H1 (cell line): ENCODE measurements around the gene UBA3. TPM values are rescaled to one million over a fixed set of nuclear protein-coding genes. Genes with fewer than 3 reads are reported as not detected.

ENCODE experiments used
- CTCF ChIA-PET: fragments of 300-600 bp; sonication (Branson Sonifier 250); formaldehyde crosslinking; loops from one replicate; lab custom pipeline; 2021; ENCODE audit not compliant: partially characterized antibody; lab: Charles Lee
- POLR2A ChIA-PET: fragments of 300-600 bp; sonication (Branson Sonifier 250); formaldehyde crosslinking; loops from one replicate; lab custom pipeline; 2021; ENCODE audit warnings: inconsistent platforms; ENCODE audit not compliant: partially characterized antibody; lab: Charles Lee
- DNase-seq, 2 experiments: peaks; one replicate each; pipeline versions ENCODE4 v3.0.0 to v3.0.0-alpha.2; 2010 to 2022; ENCODE audit warnings: low spot score in 2 of 2, low read depth in 1 of 2, mixed read lengths in 1 of 2
- FAIRE-seq: peaks from 2 replicates; lab custom pipeline; 2011; peaks lifted over from hg19 to GRCh38; lab: Jason Lieb, UNC
- H2AFZ ChIP-seq: 2 replicates; pipeline ENCODE4 v1.8.1; 2012; ENCODE audit warnings: low read length, inconsistent platforms
- H2AK5ac ChIP-seq: 2 replicates; pipeline ENCODE4 v1.6.1; 2013; ENCODE audit warnings: low read depth, low read length
- H2BK120ac ChIP-seq: replicated peaks from 2 replicates; pipeline ENCODE3; 2013; ENCODE audit warnings: low read depth, low read length, inconsistent platforms
- H2BK12ac ChIP-seq: 2 replicates; pipeline ENCODE4 v1.6.1; 2013; ENCODE audit warnings: low read depth, low read length
- H2BK15ac ChIP-seq: 2 replicates; pipeline ENCODE4 v1.6.1; 2013; ENCODE audit warnings: low read length
- H2BK20ac ChIP-seq: 2 replicates; pipeline ENCODE4 v1.6.1; 2013; ENCODE audit warnings: low read length
- H2BK5ac ChIP-seq: 2 replicates; pipeline ENCODE4 v1.6.1; 2013; ENCODE audit warnings: low read depth, low read length
- H3K14ac ChIP-seq: 2 replicates; pipeline ENCODE4 v1.6.1; 2013; ENCODE audit warnings: inconsistent platforms; ENCODE audit not compliant: insufficient read length
- H3K18ac ChIP-seq: 2 replicates; pipeline ENCODE4 v1.6.1; 2013; ENCODE audit warnings: low read length; ENCODE audit errors: extremely low read depth
- H3K23ac ChIP-seq: 2 replicates; pipeline ENCODE4 v1.6.1; 2013; ENCODE audit warnings: inconsistent platforms; ENCODE audit not compliant: insufficient read length
- H3K23me2 ChIP-seq: 2 replicates; pipeline ENCODE4 v1.6.1; 2013; ENCODE audit warnings: low read depth, low read length
- H3K27ac ChIP-seq: 2 replicates; pipeline ENCODE4 v1.6.1; 2011; ENCODE audit warnings: low read depth, low read length, inconsistent platforms
- H3K27me3 ChIP-seq, 4 experiments: replicated peaks in 1 of 4; 1 replicate in 1 of 4; 2 replicates in 3 of 4; pipeline versions ENCODE4 v1.6.1 to v1.8.1; 2011 to 2013; ENCODE audit warnings: low read length in 3 of 4, mild to moderate bottlenecking in 3 of 4, inconsistent platforms in 2 of 4, mixed read lengths in 2 of 4, moderate library complexity in 1 of 4; ENCODE audit not compliant: control insufficient read depth in 3 of 4, insufficient read depth in 3 of 4; ENCODE audit errors: extremely low read depth in 1 of 4
- H3K36me3 ChIP-seq, 4 experiments: 2 replicates each; pipeline versions ENCODE4 v1.6.1 to v1.8.1; 2011 to 2013; ENCODE audit warnings: mild to moderate bottlenecking in 4 of 4, low read length in 3 of 4, moderate library complexity in 2 of 4, control low read depth in 1 of 4, inconsistent platforms in 1 of 4; ENCODE audit not compliant: insufficient read depth in 4 of 4, control insufficient read depth in 2 of 4
- H3K4ac ChIP-seq: replicated peaks from 2 replicates; pipeline ENCODE3; 2013; ENCODE audit warnings: low read length, low read depth, mixed read lengths, inconsistent platforms; ENCODE audit not compliant: insufficient read length
- H3K4me1 ChIP-seq, 4 experiments: replicated peaks in 1 of 4; 1 replicate in 1 of 4; 2 replicates in 3 of 4; pipeline versions ENCODE4 v1.6.1 to v1.8.1; 2011 to 2013; ENCODE audit warnings: low read length in 3 of 4, inconsistent platforms in 2 of 4, mixed read lengths in 1 of 4; ENCODE audit not compliant: insufficient read depth in 4 of 4, control insufficient read depth in 3 of 4
- H3K4me2 ChIP-seq, 2 experiments: 2 replicates each; pipeline versions ENCODE4 v1.6.1 to v1.8.1; 2011 to 2013; ENCODE audit warnings: low read depth in 2 of 2, low read length in 2 of 2, control low read depth in 1 of 2, inconsistent platforms in 1 of 2, mild to moderate bottlenecking in 1 of 2; ENCODE audit not compliant: insufficient read depth in 1 of 2
- H3K4me3 ChIP-seq, 4 experiments: fragments of 200-600, 300-600 bp in 1 of 4; sonication (generic), shearing (Covaris generic), sonication (Bioruptor Twin) in 1 of 4; 2 replicates each; pipeline versions ENCODE4 v1.5.1 to v1.8.1; 2011 to 2016; ENCODE audit warnings: low read length in 4 of 4, low read depth in 3 of 4, control low read depth in 2 of 4, inconsistent platforms in 2 of 4, mild to moderate bottlenecking in 2 of 4, mixed read lengths in 1 of 4, moderate library complexity in 1 of 4; ENCODE audit not compliant: insufficient read depth in 2 of 4; ENCODE audit errors: extremely low read depth in 1 of 4
- H3K56ac ChIP-seq: replicated peaks from 2 replicates; pipeline ENCODE3; 2013; ENCODE audit warnings: low read depth, mild to moderate bottlenecking, mixed read lengths, low read length, inconsistent platforms; ENCODE audit not compliant: insufficient read length
- H3K79me1 ChIP-seq: 2 replicates; pipeline ENCODE4 v1.6.1; 2013; ENCODE audit warnings: low read depth, low read length, control low read depth
- H3K79me2 ChIP-seq, 2 experiments: 2 replicates each; pipeline versions ENCODE4 v1.6.1 to v1.8.1; 2012 to 2013; ENCODE audit warnings: low read length in 2 of 2, mild to moderate bottlenecking in 2 of 2, inconsistent platforms in 1 of 2; ENCODE audit not compliant: insufficient read depth in 2 of 2, control insufficient read depth in 1 of 2
- H3K9ac ChIP-seq, 4 experiments: replicated peaks in 1 of 4; 1 replicate in 1 of 4; 2 replicates in 3 of 4; pipeline versions ENCODE4 v1.6.1 to v1.8.1; 2011 to 2013; ENCODE audit warnings: low read depth in 3 of 4, low read length in 3 of 4, control low read depth in 2 of 4, mild to moderate bottlenecking in 2 of 4, moderate library complexity in 2 of 4, inconsistent platforms in 1 of 4; ENCODE audit errors: extremely low read depth in 1 of 4
- H3K9me3 ChIP-seq, 2 experiments: 2 replicates each; pipeline versions ENCODE4 v1.6.1 to v1.8.1; 2012 to 2013; ENCODE audit warnings: mild to moderate bottlenecking in 2 of 2, moderate library complexity in 2 of 2, control low read depth in 1 of 2, inconsistent platforms in 1 of 2, low read depth in 1 of 2, low read length in 1 of 2, mixed read lengths in 1 of 2; ENCODE audit not compliant: insufficient read depth in 2 of 2
- H4K20me1 ChIP-seq, 2 experiments: replicated peaks in 1 of 2; 2 replicates each; pipeline versions ENCODE3 to v1.8.1; 2011 to 2013; ENCODE audit warnings: inconsistent platforms in 2 of 2, low read length in 2 of 2, mild to moderate bottlenecking in 1 of 2; ENCODE audit not compliant: insufficient read depth in 2 of 2, control insufficient read depth in 1 of 2
- H4K5ac ChIP-seq: 2 replicates; pipeline ENCODE4 v1.6.1; 2013; ENCODE audit warnings: low read length, low read depth, mixed read lengths, inconsistent platforms; ENCODE audit not compliant: insufficient read length
- H4K8ac ChIP-seq: 2 replicates; pipeline ENCODE4 v1.8.0; 2013; ENCODE audit warnings: mild to moderate bottlenecking, moderate library complexity, low read length, inconsistent platforms; ENCODE audit not compliant: insufficient read depth; ENCODE audit errors: extremely low read depth
- H4K91ac ChIP-seq: replicated peaks from 2 replicates; pipeline ENCODE3; 2013; ENCODE audit warnings: low read length, mixed read lengths, inconsistent platforms; ENCODE audit not compliant: insufficient read length
- BACH1 ChIP-seq: IDR thresholded peaks from 2 replicates; pipeline ENCODE4 v1.6.1; 2012; ENCODE audit warnings: low read length, improper control_type of control experiment
- CBX8 ChIP-seq: fragments of 300-800, 300-1000 bp; sonication (generic); IDR thresholded peaks from 2 replicates; pipeline ENCODE4 v1.7.1; 2016; ENCODE audit warnings: low read depth, low read length, borderline replicate concordance
- CHD1 ChIP-seq: IDR thresholded peaks from 2 replicates; pipeline ENCODE4 v1.6.1; 2012; ENCODE audit warnings: low read depth, low read length, improper control_type of control experiment
- CHD2 ChIP-seq: IDR thresholded peaks from 2 replicates; pipeline ENCODE4 v1.6.1; 2012; ENCODE audit warnings: low read length, improper control_type of control experiment
- CREB1 ChIP-seq: IDR thresholded peaks from 2 replicates; pipeline ENCODE4 v1.6.1; 2012; ENCODE audit warnings: inconsistent platforms
- EP300 ChIP-seq, 2 experiments: IDR thresholded peaks; 1 replicate in 1 of 2; 2 replicates in 1 of 2; pipeline ENCODE4 v1.6.1; 2011 to 2012; ENCODE audit warnings: low read depth in 2 of 2, low read length in 2 of 2, mild to moderate bottlenecking in 2 of 2, borderline replicate concordance in 1 of 2, inconsistent platforms in 1 of 2, moderate library complexity in 1 of 2
- HDAC6 ChIP-seq: IDR thresholded peaks from one replicate; pipeline ENCODE4 v1.7.1; 2012; ENCODE audit warnings: low read depth, mild to moderate bottlenecking, inconsistent platforms, low read length, moderate library complexity
- JUN ChIP-seq: IDR thresholded peaks from 2 replicates; pipeline ENCODE4 v1.6.1; 2011; ENCODE audit warnings: low read depth, mild to moderate bottlenecking, improper control_type of control experiment, low read length
- NANOG ChIP-seq: IDR thresholded peaks from 2 replicates; pipeline ENCODE4 v1.6.1; 2011; ENCODE audit warnings: low read length, low read depth, mild to moderate bottlenecking, inconsistent platforms; ENCODE audit not compliant: insufficient read depth, poor library complexity, severe bottlenecking
- PHF8 ChIP-seq: fragments of 200-600 bp; sonication (generic); conservative IDR thresholded peaks from 2 replicates; pipeline ENCODE4 v1.7.1; 2012; ENCODE audit warnings: low read depth, mild to moderate bottlenecking, inconsistent platforms, low read length, moderate library complexity
- POU5F1 ChIP-seq: IDR thresholded peaks from 2 replicates; pipeline ENCODE4 v1.6.1; 2011; ENCODE audit warnings: low read depth, mild to moderate bottlenecking, low read length, moderate library complexity
- SIN3A ChIP-seq, 2 experiments: IDR thresholded peaks in 1 of 2; conservative IDR thresholded peaks in 1 of 2; 2 replicates each; pipeline ENCODE4 v1.6.1; 2011 to 2012; ENCODE audit warnings: low read length in 2 of 2, improper control_type of control experiment in 1 of 2, low read depth in 1 of 2, mild to moderate bottlenecking in 1 of 2
- SIX5 ChIP-seq: IDR thresholded peaks from 2 replicates; pipeline ENCODE4 v1.6.1; 2011; ENCODE audit warnings: mild to moderate bottlenecking, low read depth, low read length
- SP4 ChIP-seq: IDR thresholded peaks from 2 replicates; pipeline ENCODE4 v1.6.1; 2012; ENCODE audit warnings: low read length, inconsistent platforms
- WGBS, 2 experiments: shearing (Covaris generic) in 1 of 2; methylation state at CpG; one replicate each; pipeline versions ENCODE4 v1.1.6 to v1.1.7; 2013 to 2015; ENCODE audit warnings: low lambda C conversion rate in 2 of 2, mixed read lengths in 2 of 2, inconsistent platforms in 1 of 2, low coverage in 1 of 2, missing lambda C conversion rate in 1 of 2; ENCODE audit not compliant: insufficient replicate concordance in 2 of 2, insufficient coverage in 1 of 2, insufficient read length in 1 of 2; ENCODE audit errors: extremely low coverage in 1 of 2, missing lambda C conversion rate in 1 of 2; 5-methylcytosine and 5-hydroxymethylcytosine counted together
- polyA plus RNA-seq, 7 experiments: library from polyadenylated mRNA; depleted of rRNA in 3 of 7; stranded (reverse) in 5 of 7; unstranded in 2 of 7; fragments of >200 nt in 5 of 7; fragments of 200-250 nt in 2 of 7; gene quantifications; 1 replicate in 5 of 7; 2 replicates in 1 of 7; 4 replicates in 1 of 7; pipeline versions ENCODE4 v1.2.1 to v1.2.3, GENCODE V29; 2011 to 2013; ENCODE audit warnings: missing spikeins in 2 of 7, mixed read lengths in 2 of 7
- total RNA-seq: library from RNA; stranded (reverse); fragmentation: NEBNext Ultra II Directional; extraction: Animal tissue kit (Norgen Biotek cat#: 25700); gene quantifications from 2 replicates; pipeline ENCODE4 v1.2.1, GENCODE V29; 2021
- TF ChIP-seq, protein P1 (sequence below): IDR thresholded peaks from 2 replicates; pipeline ENCODE4 v1.6.1; 2012; ENCODE audit warnings: inconsistent platforms

The UBA3 gene
- total and polyA plus RNA-seq, 2 of the 8 experiments (the other 6 are each of a cell fraction or from before 2014, with no cell fraction given), result 40.8 to 97.8 TPM

DNA sequence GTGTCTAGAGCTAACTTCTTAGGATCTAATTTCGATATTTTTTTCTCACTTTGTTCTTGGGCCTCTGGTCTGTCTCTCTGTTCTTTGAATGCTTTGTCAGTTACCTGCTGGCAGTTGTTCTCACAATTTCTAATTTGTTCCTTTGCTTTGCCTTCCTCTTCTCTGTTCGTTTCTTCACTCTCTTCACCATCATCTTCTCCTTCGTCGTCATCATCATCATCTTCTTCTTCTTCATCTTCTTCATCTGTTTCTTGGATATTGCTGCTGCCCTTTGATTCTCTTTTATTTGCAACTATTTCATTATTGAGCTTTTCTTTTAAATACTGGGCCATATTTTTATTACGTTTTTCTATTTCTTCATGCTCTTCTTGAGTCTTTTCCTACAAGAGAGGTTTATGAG, 39.5 kb upstream of the UBA3 start:
- no peak overlapping the region for H4K8ac ChIP-seq
- no peak overlapping the region for H3K9ac ChIP-seq
- H3K9me3 ChIP-seq, result no peaks in the 10 kb centered on the region
- H3K4ac ChIP-seq, result no peak overlapping the region
- no peaks in the 10 kb centered on the region for H3K23me2 ChIP-seq
- no peaks in the 10 kb centered on the region for H3K4me1 ChIP-seq
- no peak for FAIRE-seq
- no peak overlapping the region for H3K56ac ChIP-seq
- no peak overlapping the region for H3K23ac ChIP-seq
- no peak overlapping the region for H3K14ac ChIP-seq
- no peaks in the 10 kb centered on the region for H4K20me1 ChIP-seq
- no peak overlapping the region for H4K91ac ChIP-seq
- no peak overlapping the region for H2BK15ac ChIP-seq
- no peak overlapping the region for H2BK5ac ChIP-seq
- H4K5ac ChIP-seq, result no peak overlapping the region
- no peak overlapping the region for H2AFZ ChIP-seq
- H3K4me3 ChIP-seq, result no peak overlapping the region
- H3K36me3 ChIP-seq, result no peaks in the 10 kb centered on the region
- POLR2A ChIA-PET, result no interaction called here
- H2BK12ac ChIP-seq, result no peak overlapping the region
- H3K79me1 ChIP-seq, result no peaks in the 10 kb centered on the region
- no peak overlapping the region for H2AK5ac ChIP-seq
- no peak overlapping the region for H3K27ac ChIP-seq
- CTCF ChIA-PET, result interaction anchor here (0.6 to 6.3 kb wide), 22 partner anchors 12 to 1416 kb away, joined by 3 to 59 read pairs (median 7); no protein-coding TSS in a partner anchor
- no peak overlapping the region for H2BK20ac ChIP-seq
- DNase-seq, result no peak
- no peak overlapping the region for H3K4me2 ChIP-seq
- WGBS, 2 experiments, result 88 to 100% methylated on average over 3 to 5 of the region's 5 CpGs
- H3K18ac ChIP-seq, result no peak overlapping the region
- no peaks in the 10 kb centered on the region for H3K79me2 ChIP-seq
- H2BK120ac ChIP-seq, result no peak overlapping the region
- no peaks in the 10 kb centered on the region for H3K27me3 ChIP-seq
- TF ChIP-seq CHD2 (no peak), SP4 (no peak), CHD1 (no peak), BACH1 (no peak), EP300 (IDR thresholded peaks at IDR 0.05; ENCODE audit: borderline replicate concordance in 1 of 2, low read depth in 2 of 2, low read length in 2 of 2) (no peak), CBX8 (no peak), CREB1 (no peak), PHF8 (no peak), JUN (no peak), SIX5 (no peak), HDAC6 (no peak), POU5F1 (no peak), SIN3A (conservative IDR thresholded peaks at IDR 0.05 in 1 of 2, IDR thresholded peaks at IDR 0.05 in 1 of 2; ENCODE audit: low read depth in 1 of 2, low read length in 2 of 2) (no peak), NANOG (no peak)
- TF ChIP-seq, protein P1, sequence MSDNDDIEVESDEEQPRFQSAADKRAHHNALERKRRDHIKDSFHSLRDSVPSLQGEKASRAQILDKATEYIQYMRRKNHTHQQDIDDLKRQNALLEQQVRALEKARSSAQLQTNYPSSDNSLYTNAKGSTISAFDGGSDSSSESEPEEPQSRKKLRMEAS, result no peak
